Choroid plexus epithelial cell (primary cell): ENCODE data around the gene SCARB2.
A peak's percentile ranks its signal among the peaks of the same experiment; 100 is the strongest.

ENCODE experiments used
- DNase-seq: peaks from one replicate; pipeline ENCODE4 v3.0.0-alpha.2; 2010; ENCODE audit warnings: low read depth
- H3K4me3 ChIP-seq: 2 replicates; pipeline ENCODE4 v1.5.1; 2011; ENCODE audit warnings: low read depth, mild to moderate bottlenecking, control low read depth, low read length, moderate library complexity
- TF ChIP-seq, protein P1 (sequence below): conservative IDR thresholded peaks from 2 replicates; pipeline ENCODE4 v1.5.1; 2011; ENCODE audit warnings: low read depth, mild to moderate bottlenecking, control low read depth, inconsistent platforms, low read length, moderate library complexity

SCARB2 gene

DNA sequence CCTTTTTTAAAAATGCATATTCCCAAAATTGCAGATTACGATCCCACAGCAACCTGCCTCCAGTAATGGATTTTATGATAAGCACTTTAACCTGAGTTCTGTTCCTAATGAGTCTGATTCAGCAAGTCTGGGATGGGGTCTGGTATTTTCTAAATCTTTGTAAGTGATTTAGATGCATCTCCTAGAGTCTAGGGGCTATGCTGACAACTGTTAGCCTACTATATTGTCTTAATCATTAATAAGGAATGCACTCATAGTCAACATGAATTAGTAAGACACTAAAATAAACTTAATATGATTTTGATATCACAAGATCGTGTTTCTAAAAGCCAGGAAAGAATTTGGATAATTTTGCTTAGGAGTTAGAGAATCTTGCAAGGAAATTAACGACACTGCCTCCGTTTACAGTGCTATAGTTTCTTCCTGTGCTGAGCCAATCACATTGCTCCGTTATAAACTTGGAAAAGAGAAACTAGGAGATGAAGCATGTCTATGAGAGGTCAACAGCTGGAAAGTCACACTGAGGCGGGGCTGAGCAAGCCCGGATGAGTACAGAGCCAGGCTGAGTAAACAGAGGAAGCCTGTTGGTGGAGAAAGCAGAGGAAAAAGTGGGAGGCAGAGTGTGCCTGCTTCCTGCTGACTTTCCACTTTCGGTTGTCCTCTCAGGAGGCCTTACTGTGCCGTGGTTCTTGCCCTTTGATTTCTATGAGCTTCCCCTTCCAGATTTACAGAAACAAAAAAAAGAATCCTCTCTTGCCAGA is 5.4 kb downstream of the SCARB2 start:
- H3K4me3 ChIP-seq = peak overlapping the region; percentile 7
- peak; percentile 95 for DNase-seq
- TF ChIP-seq, protein P1, sequence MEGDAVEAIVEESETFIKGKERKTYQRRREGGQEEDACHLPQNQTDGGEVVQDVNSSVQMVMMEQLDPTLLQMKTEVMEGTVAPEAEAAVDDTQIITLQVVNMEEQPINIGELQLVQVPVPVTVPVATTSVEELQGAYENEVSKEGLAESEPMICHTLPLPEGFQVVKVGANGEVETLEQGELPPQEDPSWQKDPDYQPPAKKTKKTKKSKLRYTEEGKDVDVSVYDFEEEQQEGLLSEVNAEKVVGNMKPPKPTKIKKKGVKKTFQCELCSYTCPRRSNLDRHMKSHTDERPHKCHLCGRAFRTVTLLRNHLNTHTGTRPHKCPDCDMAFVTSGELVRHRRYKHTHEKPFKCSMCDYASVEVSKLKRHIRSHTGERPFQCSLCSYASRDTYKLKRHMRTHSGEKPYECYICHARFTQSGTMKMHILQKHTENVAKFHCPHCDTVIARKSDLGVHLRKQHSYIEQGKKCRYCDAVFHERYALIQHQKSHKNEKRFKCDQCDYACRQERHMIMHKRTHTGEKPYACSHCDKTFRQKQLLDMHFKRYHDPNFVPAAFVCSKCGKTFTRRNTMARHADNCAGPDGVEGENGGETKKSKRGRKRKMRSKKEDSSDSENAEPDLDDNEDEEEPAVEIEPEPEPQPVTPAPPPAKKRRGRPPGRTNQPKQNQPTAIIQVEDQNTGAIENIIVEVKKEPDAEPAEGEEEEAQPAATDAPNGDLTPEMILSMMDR = no peak

DNA sequence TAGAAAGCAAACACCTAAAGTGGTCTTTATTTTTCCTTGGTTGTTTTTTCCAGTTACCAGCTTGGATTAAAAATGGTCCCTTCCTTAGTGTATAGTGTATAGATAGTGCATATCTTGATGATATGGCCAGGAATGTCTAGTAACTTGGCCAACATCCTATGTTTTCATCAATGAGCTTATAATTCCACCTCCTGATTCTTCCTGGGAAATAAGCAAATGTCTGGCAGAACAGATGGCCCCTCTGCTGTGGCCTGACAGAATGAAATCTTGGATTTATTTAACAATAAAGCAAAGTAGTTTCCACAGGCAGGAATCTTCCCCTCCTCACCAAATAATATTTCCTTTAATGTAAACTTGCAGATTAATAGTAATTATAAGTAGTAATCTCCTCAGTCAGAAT is 6.1 kb downstream of the SCARB2 start:
- TF ChIP-seq, protein P1 = no peak
- H3K4me3 ChIP-seq = no peak overlapping the region
- no peak for DNase-seq

DNA sequence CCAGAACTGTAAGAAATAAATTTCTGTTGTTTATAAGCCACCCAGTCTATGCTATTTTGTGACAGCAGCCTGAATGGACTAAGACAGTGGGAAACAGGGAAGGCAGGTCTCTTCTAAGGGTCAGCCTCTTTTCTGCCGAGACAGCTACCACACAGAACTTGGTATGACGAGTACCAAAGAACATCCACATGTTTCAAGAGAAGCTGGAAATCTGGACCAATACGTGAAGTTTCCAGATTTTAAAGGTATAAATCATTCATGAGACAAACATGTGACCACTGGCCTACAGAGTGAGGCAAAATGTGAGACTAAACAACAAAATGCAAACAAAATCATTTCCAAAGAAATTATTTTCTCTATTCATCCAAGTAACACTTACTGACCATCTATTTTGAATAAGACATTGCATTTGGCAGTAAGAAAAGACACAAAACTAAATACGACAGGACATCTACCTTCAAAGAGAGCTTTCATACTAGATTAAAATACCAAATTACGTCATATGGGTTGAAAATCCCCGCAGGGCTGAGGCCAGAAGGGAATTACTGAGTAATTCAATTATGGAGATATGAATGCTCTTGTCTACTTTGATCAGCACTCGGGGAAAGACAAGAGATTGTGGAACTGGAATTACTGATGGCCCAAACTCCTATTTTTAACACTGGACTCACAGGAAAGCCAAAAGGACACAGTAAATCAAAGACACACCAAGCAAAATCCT is 7.2 kb downstream of the SCARB2 start:
- H3K4me3 ChIP-seq = no peak overlapping the region
- peak; percentile 66 for DNase-seq
- TF ChIP-seq, protein P1 = no peak

DNA sequence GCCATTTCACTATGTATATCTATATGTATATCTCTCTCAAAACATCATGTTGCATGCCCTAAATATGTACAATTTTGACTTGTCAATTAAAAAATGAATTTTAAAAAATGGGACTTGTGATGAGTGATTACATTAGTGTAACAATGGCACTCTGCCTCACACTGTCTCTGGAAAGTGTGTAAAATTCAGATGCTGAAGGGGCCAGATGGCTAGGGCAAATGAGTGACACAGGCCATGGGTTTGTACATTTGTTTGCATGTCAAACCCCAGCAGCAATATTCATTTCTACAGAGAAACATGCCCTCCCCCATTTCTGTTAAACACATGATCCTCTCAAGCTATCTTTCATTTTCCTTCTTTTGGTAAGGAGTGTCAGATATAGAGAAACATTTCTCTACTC is 8.1 kb downstream of the SCARB2 start:
- no peak overlapping the region for H3K4me3 ChIP-seq
- DNase-seq = no peak
- TF ChIP-seq, protein P1 = no peak

DNA sequence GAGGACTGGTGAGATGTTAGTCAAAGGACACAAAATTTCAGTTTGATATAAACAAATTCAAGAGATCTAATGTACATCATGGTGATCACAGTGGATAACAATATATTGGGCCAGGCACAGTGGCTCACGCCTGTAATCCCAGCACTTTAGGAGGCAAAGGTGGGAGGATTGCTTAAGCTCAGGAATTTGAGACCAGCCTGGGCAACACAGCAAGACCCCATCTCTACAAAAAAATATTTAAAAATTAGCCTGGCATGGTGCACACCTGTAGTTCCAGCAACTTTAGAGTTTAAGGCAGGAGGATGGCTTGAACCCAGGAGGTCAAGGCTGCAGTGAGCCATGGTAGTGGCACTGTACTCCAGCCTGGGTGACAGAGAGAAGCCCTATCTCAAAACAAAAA is 8.7 kb downstream of the SCARB2 start:
- DNase-seq = no peak
- no peak overlapping the region for H3K4me3 ChIP-seq
- TF ChIP-seq, protein P1 = no peak

DNA sequence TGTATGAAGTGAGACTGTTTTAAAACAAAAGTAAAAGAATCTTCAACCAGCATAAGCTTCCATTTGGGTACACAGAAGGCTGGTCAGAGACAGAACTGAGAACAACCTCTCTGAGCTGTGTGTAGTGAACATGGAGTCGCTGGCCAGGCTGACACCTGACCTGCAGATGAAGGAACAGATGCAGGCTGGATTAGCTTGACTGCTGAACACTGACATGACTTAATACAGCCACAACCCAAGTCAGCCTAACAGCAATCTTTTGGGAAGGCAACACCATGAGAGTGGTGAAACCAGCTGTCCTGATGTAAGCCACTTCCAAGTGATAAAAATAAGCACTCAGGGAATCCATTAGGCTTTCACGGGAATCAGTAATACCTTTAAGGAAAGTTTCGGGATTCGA is 10.1 kb downstream of the SCARB2 start:
- DNase-seq = no peak
- TF ChIP-seq, protein P1 = no peak
- no peak overlapping the region for H3K4me3 ChIP-seq

DNA sequence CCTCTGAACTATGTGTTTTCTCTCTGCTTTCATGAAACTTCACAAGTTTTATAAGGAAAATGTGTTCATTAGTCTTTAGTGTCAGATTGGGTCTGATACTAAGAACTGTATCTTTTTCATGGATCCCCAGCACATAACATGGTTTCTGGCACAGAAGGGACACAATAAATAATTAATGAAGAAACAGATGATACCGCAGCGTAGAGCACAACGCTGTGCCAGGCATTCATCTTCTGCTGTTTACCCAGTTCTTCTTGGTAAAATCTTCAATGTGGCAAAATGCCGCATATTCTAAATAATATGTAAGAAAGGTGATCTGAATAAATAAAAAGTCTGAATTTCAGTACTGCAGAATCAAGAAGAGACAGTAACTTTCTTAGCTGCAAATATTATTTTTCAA is 12.3 kb downstream of the SCARB2 start:
- no peak for DNase-seq
- H3K4me3 ChIP-seq = no peak overlapping the region
- TF ChIP-seq, protein P1 = no peak
